GM04503 (cell line): ENCODE results near the gene LRP8.

ENCODE experiments used
- DNase-seq: peaks from one replicate; pipeline ENCODE4 v3.0.0-alpha.2; 2012; ENCODE audit warnings: low read depth

LRP8 gene

DNA sequence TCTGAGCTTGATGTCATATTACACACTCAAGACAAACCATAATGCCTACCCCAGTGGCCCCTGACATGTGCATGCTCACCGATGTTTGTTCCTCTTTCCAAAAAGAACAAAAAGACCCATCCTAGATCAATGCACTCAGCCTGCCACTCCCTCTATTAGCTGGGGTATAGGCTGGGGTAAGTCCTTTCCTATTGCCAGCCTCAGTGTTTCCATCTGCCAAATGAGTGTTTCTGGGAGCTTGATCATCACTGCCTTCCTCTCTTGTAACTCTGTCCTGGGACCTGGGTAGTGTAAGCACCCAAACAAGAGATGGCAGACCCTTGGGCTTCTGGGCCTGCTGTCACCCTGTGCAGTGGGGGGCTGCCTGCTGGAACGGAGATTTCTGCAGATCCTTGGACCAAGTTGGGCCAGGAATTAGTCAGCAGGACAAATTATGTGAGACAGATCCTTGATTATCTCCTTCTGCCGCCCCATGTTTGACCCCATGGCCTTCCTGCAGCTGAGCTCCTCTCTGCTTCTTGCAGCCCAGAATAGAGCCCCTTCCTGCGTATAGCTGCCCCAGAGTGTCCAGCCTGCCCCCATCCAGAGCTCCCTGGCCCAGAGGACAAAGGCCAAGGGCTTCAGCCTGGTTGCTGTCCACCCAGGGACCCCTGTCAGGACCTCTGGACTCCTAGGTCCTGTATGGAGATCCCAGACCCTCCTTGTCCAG, 31.5 kb upstream of the LRP8 start:
- no peak for DNase-seq

DNA sequence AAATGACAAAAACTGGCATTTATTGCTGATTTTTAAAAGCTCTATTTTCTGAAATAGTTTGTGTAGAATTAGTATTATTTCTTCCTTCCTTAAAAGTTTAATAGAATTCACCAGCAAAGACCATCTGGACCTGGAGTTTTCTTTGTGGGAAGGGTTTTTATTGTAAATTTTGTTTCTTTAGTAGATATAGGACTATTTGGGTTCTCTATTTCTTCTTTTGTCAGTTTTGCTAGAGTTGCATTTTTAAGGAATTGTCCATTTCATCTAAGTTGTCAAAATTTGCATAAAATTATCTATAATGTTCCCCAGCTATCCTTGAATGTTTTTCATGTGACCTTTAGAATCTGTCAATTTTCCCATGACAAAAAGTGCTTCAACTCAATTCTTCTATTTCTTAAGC, 28.8 kb upstream of the LRP8 start:
- DNase-seq = no peak

- DNase-seq = no peak
Observed at GRCh38 chr1:53354119-53354518, 26.2 kb upstream of the LRP8 start.

GRCh38 chr1:53352561-53352960, 24.7 kb upstream of the LRP8 start:
- no peak for DNase-seq

GRCh38 chr1:53350853-53351767, 23.2 kb upstream of the LRP8 start:
- no peak for DNase-seq

GRCh38 chr1:53349968-53350852, 22.3 kb upstream of the LRP8 start:
- DNase-seq = no peak

DNA sequence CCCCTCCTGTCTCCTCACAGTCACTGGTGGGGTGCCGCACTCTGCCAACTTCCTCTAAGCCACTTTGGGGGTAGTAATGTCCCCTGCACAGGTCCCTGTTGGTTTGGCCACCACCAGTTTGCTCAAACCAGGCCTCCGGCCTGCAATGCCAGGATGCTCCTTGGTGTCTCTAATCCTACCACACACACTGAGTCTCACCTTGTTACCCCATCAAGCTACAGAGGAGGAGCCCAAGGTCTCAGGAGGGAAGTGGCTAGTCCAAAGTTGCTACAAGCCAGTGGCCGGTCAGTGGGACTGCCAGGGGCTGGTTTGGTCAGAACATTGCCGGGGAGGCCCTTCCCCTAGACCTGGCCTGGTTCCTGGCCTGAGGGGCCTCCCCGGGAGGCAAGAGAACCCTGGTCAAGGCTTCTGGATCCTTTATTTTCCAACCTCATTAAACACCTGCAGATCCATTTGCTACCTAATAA, 21.5 kb upstream of the LRP8 start:
- DNase-seq = no peak

- no peak for DNase-seq
Observed at GRCh38 chr1:53348486-53349368, 20.9 kb upstream of the LRP8 start.

- DNase-seq = no peak
Observed at GRCh38 chr1:53346814-53347176, 18.9 kb upstream of the LRP8 start.

DNA sequence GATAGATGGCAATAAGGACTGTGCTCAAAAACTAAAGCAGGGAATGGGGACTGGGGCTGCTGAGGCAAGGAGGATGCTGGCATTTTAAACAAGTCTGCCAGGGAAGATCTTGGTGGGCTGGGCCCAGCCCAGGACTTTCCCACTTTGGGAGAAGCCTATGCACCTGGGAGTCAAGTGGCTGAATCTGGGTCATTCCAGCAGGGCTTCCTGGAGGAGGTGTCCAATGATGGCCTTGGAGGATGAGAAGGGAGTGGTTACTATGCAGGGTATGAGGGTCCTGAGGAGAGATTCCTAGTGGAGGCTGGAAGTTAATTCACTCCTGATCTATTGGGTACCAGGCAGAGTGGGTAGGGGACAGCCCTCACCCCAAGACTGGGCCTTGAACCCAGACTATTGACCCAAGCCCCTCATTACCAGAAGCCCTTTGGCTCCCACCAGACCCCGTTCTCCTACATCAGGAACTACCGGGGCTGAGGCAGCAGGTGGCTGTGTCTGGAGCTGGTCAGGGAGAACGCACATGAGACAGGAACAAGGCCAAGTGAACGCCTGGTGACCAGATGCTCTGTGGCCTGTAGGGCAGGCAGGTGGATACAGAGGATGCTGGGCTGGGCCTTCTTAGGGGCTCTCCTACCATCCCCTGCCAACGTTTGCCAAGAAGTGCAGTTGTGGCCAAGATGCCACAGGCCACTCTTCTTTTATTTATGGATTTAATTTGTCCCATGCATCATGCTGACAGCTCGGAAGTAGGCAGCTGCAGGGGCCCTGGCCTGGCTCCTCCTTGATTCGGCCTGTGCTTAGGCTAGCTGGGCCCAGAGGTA, 18.3 kb upstream of the LRP8 start:
- DNase-seq = no peak

GRCh38 chr1:53344921-53345838, 17.3 kb upstream of the LRP8 start:
- DNase-seq = no peak

- no peak for DNase-seq
Observed at GRCh38 chr1:53343831-53344668, 16.2 kb upstream of the LRP8 start.

DNA sequence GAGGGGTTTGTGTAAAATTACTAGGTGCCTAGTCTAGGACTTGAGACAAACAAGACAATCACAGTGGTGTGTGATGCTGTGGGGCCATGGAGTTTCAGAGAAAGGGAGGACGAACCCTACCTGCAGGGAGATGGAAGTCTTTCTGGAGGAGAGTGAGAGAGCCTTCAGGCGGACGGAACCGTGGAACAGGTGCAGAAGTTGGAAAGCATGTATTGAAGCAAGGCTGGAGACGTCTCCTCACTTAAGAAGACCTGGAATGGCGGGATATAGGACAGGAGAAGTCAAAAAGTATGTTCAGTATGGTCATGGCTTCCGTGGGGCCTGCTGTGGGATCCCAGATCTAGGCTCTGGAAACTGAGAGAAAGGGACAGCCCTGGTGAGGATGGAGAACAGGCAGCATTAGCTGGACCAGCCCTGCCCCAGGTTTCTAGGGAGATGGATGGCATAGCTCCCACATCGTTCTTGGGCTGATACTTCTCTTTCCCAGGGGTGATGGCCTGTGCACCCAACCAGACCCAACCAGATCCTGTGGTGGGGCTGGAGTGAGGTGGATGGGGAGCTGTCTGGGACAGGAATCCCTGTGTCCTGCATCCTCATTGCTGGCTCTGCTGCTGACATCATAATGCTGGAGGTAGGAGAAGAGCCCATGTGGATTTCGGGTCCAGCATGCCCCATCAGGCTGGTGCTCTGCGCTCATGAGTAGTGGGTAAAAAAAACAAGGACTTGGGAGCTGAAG, 15.0 kb upstream of the LRP8 start:
- DNase-seq = no peak

DNA sequence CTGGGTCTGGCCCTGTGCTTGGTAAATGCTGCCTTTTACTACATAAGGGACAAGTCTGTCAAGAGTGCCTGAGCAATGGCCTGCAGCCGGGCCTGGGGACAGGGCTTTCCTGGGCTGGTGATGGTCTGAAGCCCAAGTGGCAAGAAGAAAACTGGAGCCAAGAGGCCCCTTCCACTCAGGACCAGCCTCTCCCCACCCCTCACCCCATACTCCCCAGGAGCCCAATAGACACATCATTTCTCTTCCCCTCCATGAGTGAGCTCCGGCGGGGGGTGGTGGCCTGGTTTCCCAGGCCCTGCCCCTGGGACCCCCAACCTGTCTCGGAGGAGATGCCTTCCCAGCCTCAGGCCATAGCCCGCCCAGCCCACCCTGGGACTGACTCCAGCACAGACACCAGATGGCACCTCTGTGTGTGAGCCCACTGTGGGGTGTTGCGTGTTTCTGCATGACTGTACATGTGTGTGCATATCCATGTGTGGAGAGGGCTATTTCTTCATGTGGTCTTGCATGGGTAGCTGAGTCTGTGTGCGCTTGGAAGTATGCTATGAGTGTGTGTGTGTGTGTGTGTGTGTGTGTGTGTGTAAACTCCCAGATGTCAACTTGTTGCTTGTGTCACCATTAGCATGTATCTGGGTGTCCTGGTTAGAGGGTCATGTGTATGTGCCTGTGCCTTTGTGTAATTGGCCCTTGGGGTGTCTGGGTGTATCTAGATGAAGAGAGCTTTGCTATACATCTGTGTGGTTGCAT, 14.3 kb upstream of the LRP8 start:
- DNase-seq = no peak

GRCh38 chr1:53341521-53341895, 13.6 kb upstream of the LRP8 start:
- no peak for DNase-seq

DNA sequence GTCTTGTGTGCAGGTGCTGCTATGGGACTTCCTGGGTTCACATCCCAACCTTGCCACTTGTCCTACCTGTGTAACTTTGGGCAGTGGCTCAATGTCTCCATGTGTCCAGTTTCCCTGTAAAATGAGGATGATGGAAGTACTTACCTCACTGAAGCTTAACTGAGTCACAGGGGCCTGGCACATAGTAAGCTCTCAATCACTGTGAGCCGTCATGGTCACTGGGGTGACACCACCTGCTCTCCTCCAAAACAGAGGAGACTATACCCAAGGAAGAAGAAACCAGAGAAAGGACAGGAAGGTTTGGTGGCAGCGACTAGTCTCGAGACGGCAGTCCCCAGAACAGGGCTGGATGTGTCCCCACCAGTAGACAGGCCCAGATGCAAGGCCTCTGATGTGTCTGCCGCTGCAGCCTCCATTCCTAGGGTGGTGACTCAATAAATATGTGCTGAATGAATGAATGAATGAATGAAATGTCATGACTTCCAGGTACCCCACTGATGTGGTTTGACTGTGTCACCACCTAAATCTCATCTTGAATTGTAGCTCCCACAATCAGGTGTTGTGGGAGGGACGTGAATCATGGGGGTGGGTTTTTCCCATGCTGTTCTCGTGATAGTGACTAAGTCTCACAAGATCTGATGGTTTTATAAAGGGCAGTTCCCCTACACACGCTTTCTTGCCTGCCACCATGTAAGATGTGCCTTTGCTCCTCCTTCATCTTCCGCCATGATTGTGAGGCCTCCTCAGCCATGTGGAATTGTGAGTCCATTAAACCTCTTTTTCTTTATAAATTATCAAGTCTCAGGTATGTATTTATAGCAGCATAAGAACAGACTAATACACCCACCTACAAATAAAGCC, 13.0 kb upstream of the LRP8 start:
- DNase-seq = no peak
